Spleen (tissue), 7 donors: ENCODE measurements around the gene SLC8A3.

Experiments
- CTCF ChIP-seq, 11 experiments: fragments of 200-600 bp in 7 of 11; fragments of 450-650 bp in 4 of 11; sonication (generic) in 4 of 11; IDR thresholded peaks in 8 of 11; conservative IDR thresholded peaks in 3 of 11; 1 replicate in 7 of 11; 2 replicates in 4 of 11; pipeline versions ENCODE4 v1.4.0 to v1.8.0; 2016 to 2021; ENCODE audit warnings: antibody characterized with exemption in 11 of 11, inconsistent platforms in 4 of 11, mild to moderate bottlenecking in 1 of 11
- POLR2A ChIP-seq, 3 donors: fragments of 450-650 bp; IDR thresholded peaks; one replicate each; pipeline ENCODE4 v1.5.1; 2017; ENCODE audit warnings: antibody characterized with exemption in 3 of 3, mild to moderate bottlenecking in 1 of 3
- donor health status: DM: no; HTN: no; CAD: no; lungs with moderate emphysema.
- donor health status: DM: no; HTN: no; CAD: no.
- donor health status: DM: no; HTN: no; CAD: no.

- TF ChIP-seq POLR2A (IDR thresholded peaks at IDR 0.05) = no peak
- TF ChIP-seq CTCF (IDR thresholded peaks at IDR 0.05 in 8 of 11, conservative IDR thresholded peaks at IDR 0.05 in 3 of 11) = no peak
Observed at GRCh38 chr14:70036665-70037064, 152.1 kb downstream of the SLC8A3 start.
